GM21737 (cell line): ENCODE results near the gene ARRDC3.
A peak's percentile ranks its signal among the peaks of the same experiment; 100 is the strongest.
"Not testable (repeated sequence)": the region's sequence is repeated elsewhere in the genome, so short reads cannot be mapped to it uniquely, and the experiment has no call there.

ENCODE experiments used
- ATAC-seq: cut with Tn5 transposase; IDR thresholded peaks from one replicate; pipeline ENCODE4 v1.9.1; 2021; ENCODE audit warnings: mild to moderate bottlenecking, moderate library complexity; ENCODE audit not compliant: unreplicated experiment

Gene ARRDC3

GRCh38 chr5:91361055-91361701 is 21.9 kb downstream of the ARRDC3 start:
- ATAC-seq = peak; percentile 72

DNA sequence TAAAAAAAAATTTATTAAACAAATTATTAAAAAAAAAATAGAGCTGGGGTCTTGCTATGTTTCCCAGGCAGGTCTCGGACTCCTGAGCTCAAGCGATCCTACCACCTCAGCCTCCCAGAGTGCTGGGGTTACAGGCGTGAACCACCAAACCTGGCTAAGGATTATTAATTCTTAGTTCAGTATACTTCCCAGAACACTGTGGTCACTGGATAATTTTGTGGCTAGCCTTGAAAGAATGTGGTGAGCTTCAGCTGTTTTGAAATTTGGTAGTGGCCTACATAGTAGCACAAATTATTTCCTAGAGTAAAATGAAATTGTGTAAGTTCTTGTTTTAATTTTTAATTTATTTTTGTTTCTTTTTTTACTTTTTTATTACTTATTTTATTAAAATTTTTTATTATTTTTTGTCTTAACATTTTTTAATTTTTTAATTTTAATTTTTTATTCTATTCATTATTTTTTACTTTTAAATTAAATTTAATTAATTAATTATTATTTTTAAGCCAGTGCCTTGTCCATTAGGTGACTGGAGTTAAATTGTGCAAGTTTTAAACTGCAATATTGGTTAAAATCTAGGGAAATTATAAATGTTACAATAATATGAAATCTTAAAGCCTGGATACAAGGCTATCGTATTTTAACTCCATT is 23.0 kb downstream of the ARRDC3 start:
- no peak for ATAC-seq

- ATAC-seq = no peak
Observed at GRCh38 chr5:91357806-91358205, 25.3 kb downstream of the ARRDC3 start.

- ATAC-seq = no peak
Observed at GRCh38 chr5:91357012-91357634, 26.0 kb downstream of the ARRDC3 start.

GRCh38 chr5:91354867-91355266 is 28.2 kb downstream of the ARRDC3 start:
- not testable (repeated sequence) for ATAC-seq

GRCh38 chr5:91352831-91353695 is 30.1 kb downstream of the ARRDC3 start:
- no peak for ATAC-seq

DNA sequence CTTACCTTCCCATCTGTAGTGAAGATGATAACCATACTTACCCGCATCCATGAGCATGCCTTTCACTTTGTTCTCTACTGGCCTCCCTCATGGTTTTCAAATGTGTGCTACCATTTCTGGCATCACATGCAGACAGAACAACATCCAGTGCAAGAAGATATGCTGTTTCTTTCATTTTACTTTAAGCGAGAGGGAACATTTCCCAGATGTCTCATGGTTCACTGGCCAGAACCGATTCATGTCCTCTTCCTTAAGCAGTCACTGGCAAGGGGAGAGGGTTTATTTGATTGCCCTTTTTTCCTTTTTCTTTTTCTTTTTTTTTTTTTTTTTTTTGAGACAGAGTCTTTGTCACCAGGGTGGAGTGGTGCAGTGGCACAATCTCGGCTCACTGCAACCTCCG is 37.7 kb downstream of the ARRDC3 start:
- no peak for ATAC-seq

DNA sequence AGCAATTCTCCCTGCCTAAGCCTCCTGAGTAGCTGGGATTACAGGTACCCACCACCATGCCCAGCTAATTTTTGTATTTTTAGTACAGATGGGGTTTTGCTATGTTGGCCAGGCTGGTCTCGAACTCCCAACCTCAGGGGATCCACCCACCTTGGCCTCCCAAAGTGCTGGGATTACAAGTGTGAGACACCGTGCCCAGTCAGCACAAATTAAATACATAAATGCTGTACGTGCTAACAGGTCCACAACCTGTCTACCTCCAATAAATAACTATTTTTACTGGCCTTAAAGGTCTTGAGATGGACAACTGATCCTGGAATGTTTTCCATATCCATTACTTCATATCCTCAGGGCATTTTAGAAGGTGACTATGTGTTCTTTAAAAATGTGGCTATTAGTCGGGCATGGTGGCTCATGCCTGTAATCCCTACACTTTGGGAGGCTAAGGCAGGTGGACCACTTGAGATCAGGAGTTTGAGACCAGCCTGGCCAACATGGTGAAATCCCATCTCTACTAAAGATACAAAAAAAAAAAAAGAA is 38.4 kb downstream of the ARRDC3 start:
- ATAC-seq = not testable (repeated sequence)

GRCh38 chr5:91343916-91344315 is 39.2 kb downstream of the ARRDC3 start:
- no peak for ATAC-seq

DNA sequence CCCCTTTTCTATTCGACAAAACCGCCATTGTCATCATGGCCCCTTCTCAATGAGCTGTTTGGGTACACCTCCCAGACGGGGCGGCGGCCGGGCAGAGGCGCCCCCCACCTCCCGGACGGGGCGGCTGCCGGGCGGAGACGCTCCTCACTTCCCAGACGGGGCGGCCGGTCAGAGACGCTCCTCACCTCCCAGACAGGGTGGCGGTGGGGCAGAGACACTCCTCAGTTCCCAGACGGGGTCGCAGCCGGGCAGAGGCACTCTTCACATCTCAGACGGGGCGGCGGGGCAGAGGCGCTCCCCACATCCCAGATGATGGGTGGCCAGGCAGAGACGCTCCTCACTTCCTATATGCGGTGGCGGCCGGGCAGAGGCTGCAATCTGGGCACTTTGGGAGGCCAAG is 40.2 kb downstream of the ARRDC3 start:
- ATAC-seq = not testable (repeated sequence)

DNA sequence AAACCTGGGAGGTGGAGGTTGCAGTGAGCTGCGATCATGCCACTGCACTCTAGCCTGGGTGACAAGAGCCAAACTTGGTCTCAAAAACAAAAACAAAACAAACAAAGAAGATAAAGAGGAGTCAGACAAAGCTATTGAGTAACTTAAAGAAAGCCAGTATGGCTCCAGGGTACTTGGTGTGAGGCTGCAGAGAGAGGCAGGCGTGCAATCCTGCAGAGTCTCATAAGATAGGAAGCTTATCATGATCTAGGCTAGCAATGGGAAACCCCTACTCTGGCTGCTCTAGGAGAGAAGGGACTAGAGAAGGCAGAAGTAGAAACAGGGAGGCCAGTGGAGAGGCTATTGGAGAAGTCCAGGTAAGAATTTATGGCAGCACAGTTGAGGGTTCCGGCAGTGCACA is 42.0 kb downstream of the ARRDC3 start:
- ATAC-seq = no peak

DNA sequence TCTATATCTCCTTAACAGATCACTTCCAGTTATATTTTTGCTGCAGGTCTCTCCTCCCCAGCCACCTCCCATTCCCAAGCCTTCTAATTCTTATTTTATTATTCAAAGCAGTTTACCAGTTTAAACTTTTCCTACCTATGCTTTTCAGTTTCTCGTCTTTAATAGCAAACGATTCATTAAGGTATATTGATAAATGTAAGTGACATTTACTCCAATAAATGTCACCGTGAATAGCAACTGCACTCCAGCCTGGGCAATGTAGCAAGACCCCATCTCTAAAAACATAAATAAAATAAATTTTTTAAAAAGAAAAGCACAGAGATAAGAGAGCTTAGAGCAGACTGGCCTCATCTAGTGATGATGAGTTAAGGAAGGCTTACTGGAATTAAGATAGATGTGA is 42.6 kb downstream of the ARRDC3 start:
- ATAC-seq = no peak

DNA sequence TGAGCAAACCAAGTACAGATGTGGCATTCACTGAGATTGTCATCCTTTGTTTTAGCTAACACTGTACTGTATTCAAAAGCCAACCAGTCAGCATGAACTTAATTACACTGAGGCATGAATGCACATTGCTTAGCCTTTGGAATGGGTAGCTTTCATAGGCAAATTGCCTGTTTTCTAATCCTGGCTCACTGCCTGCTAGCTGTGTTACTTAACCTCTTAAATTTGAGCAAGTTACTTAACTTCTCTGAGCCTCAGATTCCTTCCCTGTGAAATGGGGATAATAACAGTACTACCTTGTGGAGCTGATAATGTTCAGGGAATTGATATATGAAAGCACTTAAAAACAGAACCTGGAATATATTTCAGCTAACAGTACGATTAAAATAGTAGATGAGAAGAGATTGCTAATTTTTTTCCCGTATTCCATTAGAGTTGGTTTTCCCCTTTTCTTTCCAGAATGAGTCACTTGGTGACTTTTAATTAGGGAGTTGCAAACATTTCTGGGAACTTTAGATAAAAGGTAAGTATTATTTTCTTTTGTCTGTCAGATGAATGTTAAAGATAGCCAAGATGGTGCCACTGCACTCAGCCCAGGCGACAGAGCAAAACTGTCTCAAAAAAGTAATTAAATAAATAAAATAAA is 43.9 kb downstream of the ARRDC3 start:
- no peak for ATAC-seq

GRCh38 chr5:91332267-91333045 is 50.7 kb downstream of the ARRDC3 start:
- ATAC-seq = no peak

- ATAC-seq = no peak
Observed at GRCh38 chr5:91331705-91332104, 51.4 kb downstream of the ARRDC3 start.

DNA sequence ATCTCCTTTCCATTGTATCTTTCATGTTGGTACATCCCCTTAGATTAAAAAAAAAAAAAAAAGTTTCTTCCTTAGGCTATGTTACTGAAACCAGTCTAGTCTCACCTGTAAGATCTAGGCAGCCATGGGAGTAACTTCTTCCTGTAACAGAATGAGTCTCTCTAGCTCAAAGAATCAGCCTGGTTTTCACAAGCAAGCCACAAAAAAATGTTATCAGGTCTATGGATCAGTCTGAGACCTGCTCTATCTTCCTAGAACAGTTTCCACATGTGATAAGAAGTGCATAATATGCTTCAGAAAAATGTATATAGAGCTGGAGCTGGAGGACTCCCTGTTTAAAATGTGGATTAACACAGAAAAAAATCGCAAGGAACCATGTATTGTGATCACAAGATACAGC is 53.8 kb downstream of the ARRDC3 start:
- no peak for ATAC-seq

DNA sequence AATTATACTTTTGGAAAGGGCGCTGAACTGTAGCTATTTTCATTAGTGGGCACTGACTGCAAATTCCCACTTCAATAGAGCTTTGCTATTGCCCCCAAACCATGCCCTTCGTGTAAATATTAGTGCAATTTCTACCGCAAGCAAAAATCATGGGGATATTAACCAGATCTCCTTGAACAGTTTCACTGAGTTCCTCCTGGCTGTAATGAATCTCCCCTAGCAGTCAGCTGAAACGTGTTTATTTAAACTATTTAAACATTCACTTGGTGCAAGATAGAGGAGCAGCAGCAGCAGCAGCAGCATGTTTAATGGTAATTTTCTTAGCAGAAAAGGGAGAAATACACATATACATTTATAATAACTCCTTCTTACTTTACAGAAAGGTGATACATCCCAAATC is 54.4 kb downstream of the ARRDC3 start:
- ATAC-seq = no peak

DNA sequence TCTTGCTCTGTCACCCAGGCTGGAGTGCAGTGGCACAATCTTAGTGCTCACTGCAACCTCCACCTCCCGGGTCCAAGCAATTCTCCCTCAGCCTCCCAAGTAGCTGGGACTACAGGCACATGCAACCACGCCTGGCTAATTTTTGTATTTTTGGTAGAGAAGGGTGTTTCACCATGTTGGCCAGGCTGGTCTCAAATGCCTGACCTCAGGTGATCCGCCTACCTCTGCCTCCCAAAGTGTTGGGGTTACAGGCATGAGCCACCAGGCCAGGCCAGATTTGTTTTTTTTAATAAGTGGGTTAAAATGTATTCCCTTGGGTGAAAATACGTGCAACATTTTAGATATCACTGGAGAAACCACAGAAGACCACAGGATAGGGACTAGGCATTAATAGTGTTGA is 60.1 kb downstream of the ARRDC3 start:
- not testable (repeated sequence) for ATAC-seq

- ATAC-seq = no peak
Observed at GRCh38 chr5:91319667-91320066, 63.5 kb downstream of the ARRDC3 start.

GRCh38 chr5:91318724-91319123 is 64.4 kb downstream of the ARRDC3 start:
- ATAC-seq = no peak
